IMR-90 (cell line): ENCODE measurements around the gene EME2. TPM values are rescaled to one million over a fixed set of nuclear protein-coding genes. Genes with fewer than 3 reads are reported as not detected.

Experiments
- ATAC-seq: fragments of 200-7000 bp; cut with Tn5 transposase; 2 replicates; pipeline ENCODE4 v1.9.1; 2020; ENCODE audit warnings: low read depth, mild to moderate bottlenecking, moderate library complexity
- BruUV-seq: library from RNA; stranded (reverse); fragments of 400-500 nt; replicated peaks from 2 replicates; lab custom pipeline; 2021; lab: Mats Ljungman, UMichigan
- CTCF ChIA-PET: fragments of 300-600 bp; formaldehyde crosslinking; extraction: SDS; loops from one replicate; lab custom pipeline; 2021; ENCODE audit warnings: antibody characterized with exemption; lab: Yijun Ruan, JAX
- POLR2A ChIA-PET: fragments of 300-600 bp; sonication (Branson Sonifier 250); formaldehyde crosslinking; loops from one replicate; lab custom pipeline; 2022; ENCODE audit warnings: antibody characterized with exemption; ENCODE audit not compliant: unreplicated experiment; lab: Charles Lee
- DNase-seq: peaks from one replicate; pipeline ENCODE4 v3.0.0; 2013
- H2AFZ ChIP-seq: replicated peaks from 2 replicates; pipeline ENCODE3; 2013; ENCODE audit warnings: low read length, mild to moderate bottlenecking; ENCODE audit not compliant: poor library complexity
- H2AK5ac ChIP-seq: 2 replicates; pipeline ENCODE4 v1.6.1; 2013; ENCODE audit warnings: low read depth, low read length, inconsistent platforms
- H2AK9ac ChIP-seq: replicated peaks from 2 replicates; pipeline ENCODE3; 2013; ENCODE audit warnings: mild to moderate bottlenecking, low read depth, low read length, moderate library complexity; ENCODE audit not compliant: poor library complexity
- H2BK120ac ChIP-seq: 2 replicates; pipeline ENCODE4 v1.6.1; 2013; ENCODE audit warnings: low read depth, low read length, inconsistent platforms
- H2BK15ac ChIP-seq: 3 replicates; pipeline ENCODE4 v1.6.1; 2013; ENCODE audit warnings: low read depth, low read length, inconsistent platforms
- H2BK20ac ChIP-seq: 2 replicates; pipeline ENCODE4 v1.6.1; 2013; ENCODE audit warnings: low read depth, mild to moderate bottlenecking, inconsistent platforms, low read length, moderate library complexity
- H2BK5ac ChIP-seq: 2 replicates; pipeline ENCODE4 v1.6.1; 2013; ENCODE audit warnings: mild to moderate bottlenecking, low read depth, low read length, inconsistent platforms; ENCODE audit not compliant: poor library complexity, severe bottlenecking
- H3K14ac ChIP-seq: replicated peaks from 2 replicates; pipeline ENCODE4 v1.6.1; 2013; ENCODE audit warnings: low read depth, low read length, inconsistent platforms
- H3K18ac ChIP-seq: 2 replicates; pipeline ENCODE4 v1.6.1; 2013; ENCODE audit warnings: low read depth, low read length, control low read depth
- H3K23ac ChIP-seq: 2 replicates; pipeline ENCODE4 v1.6.1; 2013; ENCODE audit warnings: low read depth, low read length, inconsistent platforms
- H3K27ac ChIP-seq: 2 replicates; pipeline ENCODE4 v1.5.1; 2013; ENCODE audit warnings: mild to moderate bottlenecking, control low read depth, low read length; ENCODE audit not compliant: insufficient read depth
- H3K27me3 ChIP-seq: 2 replicates; pipeline ENCODE4 v1.6.1; 2013; ENCODE audit warnings: low read length; ENCODE audit not compliant: control insufficient read depth, insufficient read depth
- H3K36me3 ChIP-seq: 2 replicates; pipeline ENCODE4 v1.6.1; 2013; ENCODE audit warnings: low read length, mixed read lengths; ENCODE audit not compliant: control insufficient read depth, insufficient read depth
- H3K4ac ChIP-seq: 2 replicates; pipeline ENCODE4 v1.6.1; 2013; ENCODE audit warnings: low read depth, low read length, inconsistent platforms
- H3K4me1 ChIP-seq: 2 replicates; pipeline ENCODE4 v1.6.1; 2013; ENCODE audit warnings: low read length, mixed read lengths; ENCODE audit not compliant: control insufficient read depth, insufficient read depth
- H3K4me2 ChIP-seq: 2 replicates; pipeline ENCODE4 v1.6.1; 2013; ENCODE audit warnings: low read depth, mild to moderate bottlenecking, control low read depth, low read length, moderate library complexity
- H3K4me3 ChIP-seq: 2 replicates; pipeline ENCODE4 v1.5.1; 2013; ENCODE audit warnings: low read depth, mild to moderate bottlenecking, control low read depth, low read length, moderate library complexity; ENCODE audit not compliant: insufficient read depth
- H3K56ac ChIP-seq: 2 replicates; pipeline ENCODE4 v1.6.1; 2013; ENCODE audit warnings: low read length, inconsistent platforms; ENCODE audit not compliant: insufficient read depth; ENCODE audit errors: extremely low read depth
- H3K79me1 ChIP-seq, 2 experiments: 2 replicates each; pipeline ENCODE4 v1.6.1; 2013; ENCODE audit warnings: low read length in 2 of 2, inconsistent platforms in 1 of 2, low read depth in 1 of 2
- H3K9ac ChIP-seq: 2 replicates; pipeline ENCODE4 v1.6.1; 2013; ENCODE audit warnings: low read depth, low read length, control low read depth
- H3K9me1 ChIP-seq: 2 replicates; pipeline ENCODE4 v1.6.1; 2013; ENCODE audit warnings: low read length, inconsistent platforms; ENCODE audit not compliant: insufficient read depth
- H3K9me3 ChIP-seq: 2 replicates; pipeline ENCODE4 v1.6.1; 2013; ENCODE audit warnings: low read length; ENCODE audit not compliant: control insufficient read depth, insufficient read depth
- H4K20me1 ChIP-seq: 2 replicates; pipeline ENCODE4 v1.6.1; 2013; ENCODE audit warnings: low read length, inconsistent platforms; ENCODE audit not compliant: insufficient read depth
- H4K5ac ChIP-seq: 2 replicates; pipeline ENCODE4 v1.6.1; 2013; ENCODE audit warnings: mild to moderate bottlenecking, low read depth, low read length, control low read depth
- H4K8ac ChIP-seq, 2 experiments: 2 replicates each; pipeline ENCODE4 v1.6.1; 2013; ENCODE audit warnings: low read depth in 2 of 2, low read length in 2 of 2, control low read depth in 1 of 2, inconsistent platforms in 1 of 2
- H4K91ac ChIP-seq: 2 replicates; pipeline ENCODE4 v1.6.1; 2013; ENCODE audit warnings: low read depth, low read length, inconsistent platforms; ENCODE audit not compliant: insufficient read depth
- BHLHE40 ChIP-seq: fragments of 150-350 bp; IDR thresholded peaks from 2 replicates; pipeline ENCODE4 v1.6.1; 2016; ENCODE audit warnings: mild to moderate bottlenecking, low read depth, low read length
- CEBPB ChIP-seq: IDR thresholded peaks from 2 replicates; pipeline ENCODE4 v1.6.1; 2012; ENCODE audit warnings: low read depth, low read length, improper control_type of control experiment
- CTCF ChIP-seq: conservative IDR thresholded peaks from 2 replicates; pipeline ENCODE4 v1.5.1; 2012; ENCODE audit warnings: mild to moderate bottlenecking, low read depth, low read length, improper control_type of control experiment
- ELK1 ChIP-seq: fragments of 150-350 bp; IDR thresholded peaks from 2 replicates; pipeline ENCODE4 v1.6.1; 2016; ENCODE audit warnings: low read depth, mild to moderate bottlenecking, low read length, moderate library complexity, borderline replicate concordance
- FOS ChIP-seq: fragments of 150-350 bp; IDR thresholded peaks from 2 replicates; pipeline ENCODE4 v1.6.1; 2016; ENCODE audit warnings: low read depth, low read length
- MAFK ChIP-seq: IDR thresholded peaks from 2 replicates; pipeline ENCODE4 v1.6.1; 2012; ENCODE audit warnings: low read depth, low read length, improper control_type of control experiment
- MAZ ChIP-seq: IDR thresholded peaks from 2 replicates; pipeline ENCODE4 v1.6.1; 2012; ENCODE audit warnings: low read depth, mild to moderate bottlenecking, low read length, improper control_type of control experiment, moderate library complexity, borderline replicate concordance
- MXI1 ChIP-seq: IDR thresholded peaks from 2 replicates; pipeline ENCODE4 v1.6.1; 2012; ENCODE audit warnings: low read depth, mild to moderate bottlenecking, low read length, moderate library complexity, borderline replicate concordance
- POLR2A ChIP-seq: IDR thresholded peaks from 2 replicates; pipeline ENCODE4 v1.6.1; 2012; ENCODE audit warnings: mild to moderate bottlenecking, low read depth, low read length
- RAD21 ChIP-seq: IDR thresholded peaks from 2 replicates; pipeline ENCODE4 v1.6.1; 2012; ENCODE audit warnings: low read length, improper control_type of control experiment
- RCOR1 ChIP-seq: IDR thresholded peaks from 2 replicates; pipeline ENCODE4 v1.6.1; 2012; ENCODE audit warnings: mild to moderate bottlenecking, low read length, improper control_type of control experiment; ENCODE audit not compliant: insufficient replicate concordance
- RFX5 ChIP-seq: IDR thresholded peaks from 2 replicates; pipeline ENCODE4 v1.8.0; 2012; ENCODE audit warnings: low read depth, mild to moderate bottlenecking, low read length, moderate library complexity
- SMC3 ChIP-seq: fragments of 150-350 bp; IDR thresholded peaks from 2 replicates; pipeline ENCODE4 v1.6.1; 2016; ENCODE audit warnings: low read depth, mild to moderate bottlenecking, antibody characterized with exemption, low read length, moderate library complexity
- USF2 ChIP-seq: fragments of 150-350 bp; IDR thresholded peaks from 2 replicates; pipeline ENCODE4 v1.6.1; 2017; ENCODE audit warnings: mild to moderate bottlenecking, antibody characterized with exemption, low read length, low read depth
- WGBS, 2 experiments: methylation state at CpG; one replicate each; pipeline versions ENCODE4 v1.1.5 to v1.1.7; 2013; ENCODE audit warnings: missing lambda C conversion rate in 2 of 2; ENCODE audit not compliant: insufficient read length in 1 of 2; ENCODE audit errors: extremely low coverage in 2 of 2; 5-methylcytosine and 5-hydroxymethylcytosine counted together
- dilution Hi-C: fragments of 300-500 bp; cut with HindIII; formaldehyde crosslinking; loops from one replicate; pipeline ENCODE4 v1.14.3; 2018; ENCODE audit warnings: low sequenced_read_pairs; ENCODE audit not compliant: unreplicated experiment
- in situ Hi-C: fragments of 300-500 bp; cut with MboI; formaldehyde crosslinking; loops from 3 replicates; pipeline ENCODE4 v1.14.3; 2019; ENCODE audit warnings: low sequenced_read_pairs, inconsistent platforms, mixed read lengths
- intact Hi-C: fragments of 100-400 bp; cut with micrococcal nuclease; formaldehyde crosslinking; loops from 2 replicates; pipeline ENCODE4 v1.10.0; 2022
- polyA plus RNA-seq, 3 experiments: library from polyadenylated mRNA; depleted of rRNA; stranded (reverse); fragments of >200 nt; gene quantifications; 2 replicates each; pipeline ENCODE4 v1.2.3, GENCODE V29; 2012; ENCODE audit warnings: low replicate concordance in 1 of 3
- total RNA-seq: library from RNA; depleted of rRNA; stranded (reverse); fragments of >200 nt; gene quantifications from 2 replicates; pipeline ENCODE4 v1.2.3, GENCODE V29; 2012

EME2 gene
- total and polyA plus RNA-seq, 2 of the 4 experiments (the other 2 are of a cell fraction): 1.3 to 9.6 TPM

GRCh38 chr16:1747934-1748333, 24.7 kb upstream of the EME2 start:
- Histone ChIP-seq H3K9me3 (no peaks in the 10 kb centered on the region), H2BK5ac (no peak overlapping the region), H3K4ac (no peak overlapping the region), H2AFZ (no peak overlapping the region), H2BK120ac (no peak overlapping the region), H3K36me3 (peaks cover 68% of the 10 kb centered on the region), H4K5ac (no peak overlapping the region), H2AK9ac (no peak overlapping the region), H3K9me1 (peaks cover 6% of the 10 kb centered on the region; the same call in 1 of the 2 replicates), H3K4me1 (peaks cover 2% of the 10 kb centered on the region; the same call in 1 of the 2 replicates), H3K14ac (no peak overlapping the region), H3K18ac (no peak overlapping the region), H2BK15ac (no peak overlapping the region), H3K27me3 (no peaks in the 10 kb centered on the region), H3K4me3 (no peak overlapping the region), H4K91ac (no peak overlapping the region), H3K27ac (no peak overlapping the region), H4K20me1 (peaks cover 11% of the 10 kb centered on the region; the same call in 1 of the 2 replicates), H4K8ac (no peak overlapping the region), H3K9ac (no peak overlapping the region), H2BK20ac (no peak overlapping the region), H3K4me2 (no peak overlapping the region), H3K79me1 (peaks cover 15 to 42% of the 10 kb centered on the region in 2 experiments; a peak in 2 of 4 replicates), H3K23ac (no peak overlapping the region), H3K56ac (no peak overlapping the region), H2AK5ac (no peak overlapping the region)
- 93% methylated on average over 7 of the region's 11 CpGs; no CpG with 5 or more reads in 1 of the 2 experiments for WGBS, 2 experiments
- CTCF ChIA-PET: no interaction called here
- in situ Hi-C loops (no loop called here), intact Hi-C loops (no loop called here), dilution Hi-C loops (no loop called here)
- BruUV-seq: no TSS peak
- DNase-seq: no peak
- POLR2A ChIA-PET: no interaction called here
- no peak for TF ChIP-seq RFX5
- no peak for TF ChIP-seq USF2
- TF ChIP-seq RAD21: no peak
- TF ChIP-seq SMC3: no peak
- TF ChIP-seq MAFK: no peak
- no peak for TF ChIP-seq FOS
- no peak for TF ChIP-seq CEBPB
- no peak for TF ChIP-seq CTCF
- no peak for TF ChIP-seq ELK1
- no peak for TF ChIP-seq POLR2A
- TF ChIP-seq MXI1: no peak
- TF ChIP-seq RCOR1: no peak
- TF ChIP-seq MAZ: no peak
- TF ChIP-seq BHLHE40: no peak
- ATAC-seq: no peak
